AG08396 (cell line): ENCODE data around the gene LIFR.
A peak's percentile ranks its signal among the peaks of the same experiment; 100 is the strongest.
"Not testable (repeated sequence)": the region's sequence is repeated elsewhere in the genome, so short reads cannot be mapped to it uniquely, and the experiment has no call there.

Source experiments
- DNase-seq: peaks from one replicate; pipeline ENCODE4 v3.0.0; 2012; ENCODE audit warnings: low spot score, mixed read lengths

LIFR gene

GRCh38 chr5:38582293-38582974 is 26.0 kb upstream of the LIFR start:
- no peak for DNase-seq

GRCh38 chr5:38581597-38581996 is 25.2 kb upstream of the LIFR start:
- no peak for DNase-seq

DNA sequence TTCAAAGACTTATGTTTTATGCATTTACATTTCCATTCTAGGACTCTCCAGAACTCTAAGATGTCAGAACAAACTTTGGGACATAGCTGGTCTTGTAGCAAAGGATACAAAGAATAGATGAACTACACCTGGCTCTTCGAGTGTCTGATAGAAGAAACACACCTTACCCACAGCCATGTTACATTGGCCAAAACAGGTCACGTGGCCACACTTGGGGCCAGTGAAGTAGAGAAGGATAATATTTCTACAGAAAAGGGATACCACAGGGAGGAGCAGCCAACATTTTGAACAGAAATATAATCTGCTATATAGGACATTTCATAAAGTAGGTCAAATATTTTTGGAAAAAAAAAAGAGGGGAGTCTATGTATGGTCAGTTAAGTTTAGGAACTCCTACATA is 22.7 kb upstream of the LIFR start:
- DNase-seq = no peak

DNA sequence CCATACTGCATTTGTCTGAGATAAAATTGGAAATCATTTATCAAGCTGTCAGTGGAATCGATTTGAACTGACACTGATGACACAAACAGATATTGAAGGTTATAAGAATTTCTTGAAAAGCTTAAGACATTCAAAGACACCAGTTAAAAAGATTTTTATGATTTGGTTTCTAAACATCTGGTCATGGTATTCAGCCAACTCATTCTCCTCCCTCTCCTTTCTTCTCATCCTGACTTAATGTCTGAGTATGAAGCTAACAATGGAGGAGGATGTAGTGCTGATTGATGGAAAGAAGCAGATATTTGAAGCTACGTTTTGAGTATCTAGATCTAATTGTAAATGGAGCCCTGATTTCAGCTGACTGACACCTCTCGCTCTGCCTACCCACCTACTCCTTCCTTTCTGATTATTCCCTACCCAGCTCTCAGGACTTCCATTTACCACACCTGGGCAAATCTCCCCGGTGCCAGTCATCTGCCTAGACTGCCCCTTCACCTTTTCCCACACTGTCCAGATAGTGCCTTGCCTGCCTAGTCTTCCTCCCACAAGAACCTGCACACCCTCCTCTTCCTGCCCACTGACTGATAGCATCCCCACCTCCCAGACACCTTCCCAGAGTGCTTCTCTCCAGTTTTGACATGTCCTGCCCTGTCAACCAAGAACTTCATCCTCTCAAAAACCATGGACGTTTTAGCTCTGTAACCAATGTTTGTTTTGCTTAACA is 20.7 kb upstream of the LIFR start:
- no peak for DNase-seq

GRCh38 chr5:38576442-38576841 is 20.0 kb upstream of the LIFR start:
- no peak for DNase-seq

DNA sequence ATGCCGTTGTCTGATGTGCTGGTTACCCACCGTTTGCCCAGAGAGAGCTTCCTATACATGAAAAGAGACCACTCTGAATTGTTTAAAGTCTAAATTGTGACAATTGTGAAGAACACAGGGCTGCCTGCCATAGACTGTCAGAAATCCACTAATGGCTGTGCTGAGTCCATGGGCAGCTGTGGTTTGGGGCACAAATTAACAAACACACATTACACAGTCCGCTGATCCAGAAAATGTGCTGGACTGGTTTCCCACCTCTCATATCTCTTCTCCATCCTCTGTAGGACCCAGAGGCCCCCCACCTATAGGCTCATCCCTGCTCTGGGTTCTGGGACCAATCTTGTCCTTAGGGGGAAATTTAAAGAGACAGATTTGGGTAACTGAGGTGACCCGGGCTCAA is 19.0 kb upstream of the LIFR start:
- no peak for DNase-seq

GRCh38 chr5:38574009-38574408 is 17.6 kb upstream of the LIFR start:
- no peak for DNase-seq

DNA sequence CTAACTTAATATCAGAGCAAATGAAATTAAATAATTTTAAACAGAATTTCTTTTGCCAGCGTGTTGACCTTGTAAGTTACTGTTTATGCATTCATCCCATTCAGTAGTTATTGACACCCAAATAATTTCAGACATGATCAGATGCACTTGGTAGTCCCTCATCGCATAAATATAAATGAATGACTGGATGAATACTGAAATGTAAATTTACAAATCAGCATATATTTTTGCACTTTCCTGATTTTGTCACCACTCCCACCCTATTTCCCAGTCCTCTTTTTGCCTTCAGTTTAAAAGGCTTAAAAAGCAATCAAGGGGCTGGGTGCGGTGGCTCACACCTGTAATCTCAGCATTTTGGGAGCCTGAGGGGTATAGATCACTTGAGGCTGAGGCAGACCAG is 17.1 kb upstream of the LIFR start:
- DNase-seq = no peak

- no peak for DNase-seq
Measured at GRCh38 chr5:38569180-38569579, 12.7 kb upstream of the LIFR start.

- not testable (repeated sequence) for DNase-seq
Measured at GRCh38 chr5:38567306-38567705, 10.9 kb upstream of the LIFR start.

GRCh38 chr5:38563624-38564023 is 7.2 kb upstream of the LIFR start:
- no peak for DNase-seq

DNA sequence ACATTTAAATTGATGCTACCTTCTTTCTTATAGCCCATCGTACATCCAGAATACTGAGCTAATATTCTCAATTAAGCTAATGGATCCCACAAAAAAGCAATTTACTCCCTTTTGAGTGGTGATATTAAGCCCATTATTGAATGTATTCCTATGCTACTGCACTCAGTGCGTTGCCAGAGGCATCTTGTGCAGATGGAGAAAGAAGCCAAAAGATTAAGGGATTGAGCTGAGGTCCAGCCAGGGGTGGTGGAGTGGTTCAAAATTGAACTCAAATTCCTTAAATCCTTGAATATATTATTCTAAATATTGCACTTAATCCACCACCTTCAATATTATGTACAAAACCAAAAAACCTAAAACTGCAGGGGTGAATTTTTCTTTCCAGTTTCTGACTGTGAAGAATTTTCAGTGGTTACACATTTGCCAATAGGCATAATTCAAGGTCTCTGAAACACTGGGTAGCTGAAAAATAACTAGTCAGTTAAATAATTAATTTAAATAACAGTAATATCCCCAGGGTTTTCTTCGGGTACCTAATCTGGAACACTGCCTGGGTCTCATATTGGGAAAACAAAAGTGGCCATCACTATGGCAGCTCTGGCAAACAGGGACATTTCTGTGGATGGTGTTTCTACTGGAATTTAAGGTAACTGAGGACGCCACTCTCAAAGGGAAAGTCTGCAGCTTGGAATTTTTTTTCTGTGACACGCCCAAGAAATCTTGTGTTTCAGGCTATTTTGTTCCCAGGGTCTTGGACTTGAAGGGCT is 6.2 kb upstream of the LIFR start:
- DNase-seq = no peak

DNA sequence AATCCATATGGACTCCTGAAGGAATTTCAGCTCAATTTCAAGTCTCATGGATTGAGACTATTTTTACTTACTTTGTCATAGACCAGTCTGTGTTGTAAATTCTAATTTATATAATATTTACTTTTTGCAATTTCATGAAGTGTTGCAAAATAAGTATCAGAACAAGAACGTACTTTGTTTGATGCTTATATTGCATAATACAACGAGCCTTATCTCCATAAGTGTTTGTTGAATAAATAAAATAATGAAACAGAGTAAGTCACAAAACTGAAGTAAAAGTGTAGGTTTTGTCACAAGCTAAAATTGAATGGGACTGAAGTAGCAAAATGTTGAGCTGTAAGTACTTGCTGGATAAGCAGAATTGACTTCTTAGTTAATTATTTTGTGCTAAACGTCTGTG is 3.0 kb upstream of the LIFR start:
- no peak for DNase-seq

GRCh38 chr5:38557792-38558191 is 1.3 kb upstream of the LIFR start:
- no peak for DNase-seq

GRCh38 chr5:38557308-38557710 is 863 bp upstream of the LIFR start:
- no peak for DNase-seq

DNA sequence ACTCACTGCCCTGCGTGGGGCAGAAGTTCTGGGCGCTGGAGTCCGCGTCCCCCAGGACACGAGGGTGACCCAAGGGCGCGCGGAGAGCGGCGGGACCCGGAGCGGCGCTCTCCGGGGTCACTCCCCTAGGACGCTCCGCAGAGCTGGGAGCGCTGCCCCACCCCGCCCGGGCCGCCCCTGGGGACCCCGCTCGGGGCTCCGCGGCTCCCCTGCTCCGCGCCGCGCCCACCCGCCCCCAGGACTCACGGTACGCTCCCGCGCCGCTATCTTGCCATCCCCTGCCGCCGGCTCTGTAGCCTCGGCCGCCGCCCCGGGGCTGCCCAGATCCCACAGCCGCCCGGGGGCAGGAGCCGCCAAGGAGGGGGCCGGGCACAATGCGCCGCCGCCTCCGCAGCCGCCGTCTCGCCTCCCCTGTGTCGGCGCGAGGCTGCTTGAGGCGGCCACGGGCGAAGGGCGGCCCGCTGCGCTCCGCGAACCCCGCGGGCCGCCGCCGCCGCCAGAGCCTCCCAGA is 303 bp downstream of the LIFR start:
- DNase-seq = no peak

GRCh38 chr5:38555354-38556087 is 925 bp downstream of the LIFR start:
- DNase-seq = no peak

GRCh38 chr5:38554861-38555260 is 1.6 kb downstream of the LIFR start:
- no peak for DNase-seq

DNA sequence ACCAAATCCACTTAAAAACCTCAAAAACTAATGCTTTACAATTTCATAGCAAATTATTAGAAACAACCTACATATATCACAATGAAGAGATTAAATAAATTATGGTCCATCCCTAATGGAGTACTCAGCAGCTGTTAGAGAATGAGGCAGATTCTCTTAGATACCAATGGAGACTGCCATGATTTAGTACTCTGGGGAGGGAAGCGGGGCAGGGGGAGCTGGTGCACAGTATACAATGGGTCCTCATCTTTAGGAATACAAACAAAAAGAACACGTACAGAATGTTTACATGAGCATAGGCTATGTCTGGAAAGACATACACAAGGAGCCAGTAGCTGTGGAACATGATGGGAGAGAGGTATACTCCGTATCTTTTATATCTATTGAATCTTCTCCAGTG is 2.0 kb downstream of the LIFR start:
- DNase-seq = no peak

- DNase-seq = no peak
Measured at GRCh38 chr5:38553001-38553521, 3.4 kb downstream of the LIFR start.

GRCh38 chr5:38551030-38552017 is 5.1 kb downstream of the LIFR start:
- DNase-seq = peak; percentile 52
